A549 treated with AZD2906 at 1 μM for 4 hours (cell line): Measurements from ENCODE around the gene CTBP1. TPM values are rescaled to one million over a fixed set of nuclear protein-coding genes. Genes with fewer than 3 reads are reported as not detected.

ENCODE experiments used
- total RNA-seq: library from RNA; stranded (reverse); fragments of 200-300 nt; extraction: Qiagen RNA extraction; gene quantifications from 5 replicates; pipeline ENCODE4 v1.2.3, GENCODE V29; 2022

The CTBP1 gene
- 77.6 to 84.1 TPM (median 81.2 TPM) in 5 replicates for total RNA-seq

DNA sequence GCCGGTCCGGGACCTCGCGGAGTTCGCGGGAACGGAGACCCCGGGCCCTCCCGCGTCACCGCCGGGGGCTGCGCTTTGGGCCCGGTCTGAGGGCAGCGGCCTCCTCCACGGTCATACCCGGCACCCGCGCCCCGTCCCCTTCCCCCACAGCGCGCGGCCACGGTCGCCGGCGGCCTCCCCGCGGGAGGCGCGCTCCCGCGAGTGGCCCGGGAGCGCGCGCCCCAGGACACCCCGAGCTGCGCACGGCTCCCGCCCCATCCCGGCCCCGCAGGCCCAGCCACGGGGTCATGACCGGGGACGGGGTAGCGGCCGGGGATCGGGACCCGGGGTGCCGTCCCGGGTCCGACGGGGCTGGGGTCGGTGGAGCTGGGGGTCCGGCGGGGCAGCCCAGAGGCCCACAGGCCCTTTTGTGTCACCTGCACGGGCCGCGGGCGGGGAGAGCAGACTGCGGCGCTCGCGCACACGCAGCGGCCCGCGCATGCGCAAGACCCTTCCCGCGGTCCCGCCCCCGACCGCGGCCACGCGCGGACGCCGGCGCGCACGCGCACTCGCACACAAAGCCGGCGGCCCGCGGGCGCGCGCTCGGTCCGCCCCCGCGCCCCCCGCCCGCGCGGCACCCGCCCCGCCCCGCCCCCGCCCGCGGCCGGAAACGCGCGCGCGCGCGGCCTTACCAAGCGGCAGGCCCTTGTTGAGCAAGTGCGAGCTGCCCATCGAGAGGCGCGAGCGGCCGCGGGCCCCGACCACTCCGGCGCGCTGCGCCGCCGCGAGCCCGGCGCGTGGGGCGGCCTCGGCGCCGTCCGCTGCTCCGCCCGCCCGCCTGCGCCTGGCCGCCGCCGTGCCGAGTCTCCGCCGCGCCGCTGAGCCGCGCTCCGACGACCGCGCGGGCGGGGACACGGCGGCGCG is at the start of gene CTBP1:
TSS of gene CTBP1 (minus strand) at position 886 of the 903 bp plus-strand sequence. CDS start 7,799 bp downstream, outside the sequence.

GRCh38 chr4:1289207-1290164 is 40.6 kb upstream of the CTBP1 start, which contains the start of gene MAEA:
TSS of gene MAEA (plus strand) at chr4:1289891. CDS start at chr4:1289914, 23 bp downstream.

GRCh38 chr4:1172228-1172851 is 76.6 kb downstream of the CTBP1 start, which contains the start of gene SPON2:
TSS of gene SPON2 (minus strand) at chr4:1172583.

Other genes starting within 250 kb of the CTBP1 start
- gene FGFRL1, start 237.5 kb downstream of the CTBP1 start, total RNA-seq: 14.3 to 21.6 TPM (median 20.1 TPM) in 5 replicates
- 2.0 to 2.8 TPM (median 2.6 TPM) in 5 replicates for gene RNF212, start 135.6 kb downstream of the CTBP1 start, total RNA-seq
- gene SPON2, start 76.5 kb downstream of the CTBP1 start, total RNA-seq: 0.38 to 0.91 TPM (median 0.43 TPM) in 5 replicates
- gene MAEA, start 40.8 kb upstream of the CTBP1 start, total RNA-seq: 58.8 to 63.0 TPM (median 62.1 TPM) in 5 replicates
- 3.6 to 5.0 TPM (median 4.5 TPM) in 5 replicates for gene UVSSA, start 98.1 kb upstream of the CTBP1 start, total RNA-seq
- gene NKX1-1, start 157.3 kb upstream of the CTBP1 start, total RNA-seq: 0.06 TPM in 1 of 5 replicates, not detected in the others